Heart right ventricle (tissue), 16 donors: ENCODE measurements around the gene ZNF835. TPM values are rescaled to one million over a fixed set of nuclear protein-coding genes. Genes with fewer than 3 reads are reported as not detected.

ENCODE experiments used
- ATAC-seq, 8 donors: fragments of 200-7000 bp; cut with Tn5 transposase; one replicate each; pipeline ENCODE4 v1.9.1; 2020; ENCODE audit warnings: mild to moderate bottlenecking in 8 of 8, moderate library complexity in 8 of 8, moderate number of reproducible peaks in 1 of 8
- DNase-seq, 2 donors: peaks; one replicate each; pipeline ENCODE4 v3.0.0-alpha.2; 2020
- H3K27ac ChIP-seq, 10 donors: fragments of 200-600 bp; sonication (generic) in 2 of 10; one replicate each; pipeline versions ENCODE4 v1.5.0 to v1.8.0; 2020 to 2022; ENCODE audit warnings: mild to moderate bottlenecking in 3 of 10
- H3K27me3 ChIP-seq, 7 donors: fragments of 200-600 bp; one replicate each; pipeline ENCODE4 v1.8.0; 2021 to 2022; ENCODE audit warnings: mild to moderate bottlenecking in 2 of 7
- H3K36me3 ChIP-seq, 9 donors: fragments of 200-600 bp; sonication (generic) in 1 of 9; one replicate each; pipeline versions ENCODE4 v1.5.0 to v1.8.0; 2020 to 2022; ENCODE audit warnings: mild to moderate bottlenecking in 2 of 9
- H3K4me1 ChIP-seq, 9 donors: fragments of 200-600 bp; sonication (generic) in 1 of 9; one replicate each; pipeline versions ENCODE4 v1.5.0 to v1.8.0; 2020 to 2022; ENCODE audit warnings: mild to moderate bottlenecking in 4 of 9
- H3K4me3 ChIP-seq, 10 donors: fragments of 200-600 bp; sonication (generic) in 2 of 10; one replicate each; pipeline versions ENCODE4 v1.5.0 to v1.8.0; 2020 to 2022; ENCODE audit warnings: mild to moderate bottlenecking in 7 of 10, moderate library complexity in 2 of 10
- H3K9me3 ChIP-seq, 11 donors: fragments of 200-600 bp in 10 of 11; sonication (generic) in 2 of 11; one replicate each; pipeline versions ENCODE4 v1.5.0 to v1.8.0; 2013 to 2022; ENCODE audit warnings: mild to moderate bottlenecking in 2 of 11, control low read depth in 1 of 11, moderate library complexity in 1 of 11
- CTCF ChIP-seq, 9 donors: fragments of 200-600 bp; sonication (generic) in 2 of 9; IDR thresholded peaks; one replicate each; pipeline versions ENCODE4 v1.5.0 to v1.8.0; 2021 to 2022; ENCODE audit warnings: antibody characterized with exemption in 9 of 9, mild to moderate bottlenecking in 5 of 9, moderate library complexity in 1 of 9
- WGBS, 2 donors: extraction: QIAGEN DNeasy Blood & Tissue Kit; methylation state at CpG; one replicate each; pipeline ENCODE4 v1.1.7; 2013; ENCODE audit warnings: inconsistent platforms in 1 of 2; 5-methylcytosine and 5-hydroxymethylcytosine counted together
- intact Hi-C, 10 donors: fragments of 100-400 bp; cut with DNase I; formaldehyde crosslinking; loops; one replicate each; pipeline versions ENCODE4 v1.11.1 to v1.14.2; 2022
- polyA plus RNA-seq, 2 donors: library from polyadenylated mRNA; stranded (reverse); fragments of 200-250 nt; gene quantifications; one replicate each; pipeline ENCODE4 v1.2.3, GENCODE V29; 2013
- total RNA-seq, 10 donors: library from RNA; stranded (reverse); fragmentation: NEBNext Ultra II Directional in 3 of 10; extraction: Animal tissue kit (Norgen Biotek cat#: 25700) in 3 of 10; gene quantifications; one replicate each; pipeline versions ENCODE4 v1.2.1 to v1.2.4, GENCODE V29; 2021 to 2023
- donor health status: Arrhythmogenic right ventricular cardiomyopathy.
- donor health status: ischemic (EF 13 %, LVEDD 7.1; RV severe dilation, severe dysfunction).
- donor health status: healthy with polysubstance abuse.
- donor health status: DM: no; HTN: yes; CAD: no.
- donor health status: DM: no; HTN: no; CAD: no.
- donor health status: ischemic (EF 25% LVEDD 6.9; RV normal size, moderate dysfunction).
- donor health status: ischemic (EF 25% LVEDD 5.7; RV mildly dilated, moderate dysfunction).
- donor health status: healthy.
- donor health status: DM: yes; HTN: yes; CAD: no.
- donor health status: Ischemic cardiomyopathy.
- donor health status: ischemic (EF 35%, LVEDD 5.7; RV mildly dilated, moderate dysfunction).
- donor health status: nonischemic (EF 11% LVEDD 7.7; RV severe dilation, severe dysfunction).
- donor health status: DM: yes; HTN: yes; CAD: no.
- donor health status: PGD.
- donor health status: ischemic (EF 29% LVEDD 5.4; RV normal size, mild dysfunction).
- donor health status: nonischemic (EF 23%, LVEDD 6.1; RV moderate dilation, normal function).

ZNF835 gene
- total and polyA plus RNA-seq, 12 donors = 1.2 to 8.8 (median 3.5) TPM

- 11 to 25% methylated on average over 1 of the region's 1 CpG for WGBS, 2 donors
- Histone ChIP-seq H3K9me3 (peaks cover 0 to 37% (median 0%) of the 10 kb centered on the region in 11 donors), H3K27me3 (no peaks in the 10 kb centered on the region), H3K4me3 (no peak overlapping the region), H3K36me3 (no peaks in the 10 kb centered on the region), H3K4me1 (no peaks in the 10 kb centered on the region), H3K27ac (no peak overlapping the region)
- no peak for TF ChIP-seq CTCF (IDR thresholded peaks at IDR 0.05)
- no peak for ATAC-seq
- no peak for DNase-seq
- intact Hi-C loops = no loop called here
These were observed 38.9 kb upstream of the ZNF835 start for GRCh38 chr19:56710437-56710836.

GRCh38 chr19:56707821-56708220 is 36.3 kb upstream of the ZNF835 start:
- 61 to 68% methylated on average over 3 of the region's 3 CpGs for WGBS, 2 donors

GRCh38 chr19:56705939-56706338 is 34.4 kb upstream of the ZNF835 start:
- H3K36me3 ChIP-seq = no peaks in the 10 kb centered on the region
- no peak for ATAC-seq
- H3K27me3 ChIP-seq = no peaks in the 10 kb centered on the region
- no peak overlapping the region for H3K27ac ChIP-seq
- no peak for DNase-seq
- peaks cover 0 to 63% (median 0%) of the 10 kb centered on the region in 11 donors for H3K9me3 ChIP-seq
- H3K4me3 ChIP-seq = no peak overlapping the region
- no peaks in the 10 kb centered on the region for H3K4me1 ChIP-seq
- intact Hi-C loops = no loop called here
- TF ChIP-seq CTCF (IDR thresholded peaks at IDR 0.05) = no peak
- WGBS, 2 donors = 46 to 55% methylated on average over 1 of the region's 1 CpG

More at GRCh38 chr19:56707821-56708220, 36.3 kb upstream of the ZNF835 start:
- Histone ChIP-seq H3K4me1 (no peaks in the 10 kb centered on the region), H3K4me3 (no peak overlapping the region), H3K9me3 (peaks cover 0 to 59% (median 0%) of the 10 kb centered on the region in 11 donors), H3K27me3 (no peaks in the 10 kb centered on the region), H3K27ac (no peak overlapping the region), H3K36me3 (no peaks in the 10 kb centered on the region)
- ATAC-seq (no peak), DNase-seq (no peak)
- intact Hi-C loops = no loop called here
- no peak for TF ChIP-seq CTCF (IDR thresholded peaks at IDR 0.05)

GRCh38 chr19:56701895-56702294 is 30.3 kb upstream of the ZNF835 start:
- peaks cover 0 to 85% (median 0%) of the 10 kb centered on the region in 11 donors for H3K9me3 ChIP-seq
- 39 to 62% methylated on average over 1 of the region's 1 CpG for WGBS, 2 donors
- no peaks in the 10 kb centered on the region for H3K4me1 ChIP-seq
- ATAC-seq = no peak
- intact Hi-C loops = no loop called here
- H3K27me3 ChIP-seq = no peaks in the 10 kb centered on the region
- DNase-seq = no peak
- TF ChIP-seq CTCF (IDR thresholded peaks at IDR 0.05) = no peak
- no peak overlapping the region for H3K4me3 ChIP-seq
- no peak overlapping the region for H3K27ac ChIP-seq
- H3K36me3 ChIP-seq = no peaks in the 10 kb centered on the region
